GM19324 (cell line): ENCODE measurements around the gene TMEM11.
A peak's percentile ranks its signal among the peaks of the same experiment; 100 is the strongest.

ENCODE experiments used
- ATAC-seq: cut with Tn5 transposase; IDR thresholded peaks from one replicate; pipeline ENCODE4 v1.9.1; 2021; ENCODE audit warnings: mild to moderate bottlenecking, moderate library complexity; ENCODE audit not compliant: unreplicated experiment, low FRiP score

Gene TMEM11, protein sequence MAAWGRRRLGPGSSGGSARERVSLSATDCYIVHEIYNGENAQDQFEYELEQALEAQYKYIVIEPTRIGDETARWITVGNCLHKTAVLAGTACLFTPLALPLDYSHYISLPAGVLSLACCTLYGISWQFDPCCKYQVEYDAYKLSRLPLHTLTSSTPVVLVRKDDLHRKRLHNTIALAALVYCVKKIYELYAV

DNA sequence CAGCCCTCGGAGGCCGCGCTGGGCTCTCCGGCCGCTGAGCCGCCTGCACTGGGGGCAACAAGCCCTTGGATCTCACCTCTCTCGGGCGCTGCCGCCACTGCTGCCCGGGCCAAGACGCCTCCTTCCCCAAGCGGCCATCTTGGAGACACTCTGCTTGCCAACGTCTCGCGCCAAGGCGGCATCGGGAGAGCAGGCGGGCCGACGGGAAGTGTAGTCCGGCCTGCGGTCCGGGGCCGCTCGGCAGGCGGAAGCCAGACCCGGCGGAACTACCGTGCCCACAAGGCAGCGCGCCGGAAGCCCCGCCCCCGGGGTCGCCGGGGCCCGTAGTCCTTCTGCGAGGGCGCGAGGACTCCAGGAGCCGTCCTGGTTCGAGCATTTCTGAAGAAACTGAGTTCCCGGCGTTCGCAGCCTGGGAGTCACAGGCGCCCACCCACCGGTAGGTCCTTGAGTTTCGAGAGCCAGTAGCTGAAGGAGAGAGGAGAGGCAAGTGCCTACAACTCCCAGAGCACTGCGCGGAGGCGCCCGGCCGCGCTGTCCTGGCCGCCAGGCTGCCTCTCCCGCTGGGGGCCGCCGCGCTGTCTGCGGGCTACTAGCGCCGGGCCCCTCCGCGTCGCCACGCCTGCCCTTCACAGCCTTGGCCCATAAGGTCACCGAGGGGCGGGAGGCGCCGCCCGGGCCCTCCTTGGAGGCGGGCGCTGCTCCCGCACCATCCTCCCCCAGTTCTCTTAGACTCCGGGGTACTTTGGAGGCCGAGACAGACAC, at the start of gene TMEM11:
TMEM11 (minus strand) TSS at position 147 of the 762 bp plus-strand sequence; CDS start at position 138, 9 bp downstream.
- ATAC-seq: peak; percentile 87

DNA sequence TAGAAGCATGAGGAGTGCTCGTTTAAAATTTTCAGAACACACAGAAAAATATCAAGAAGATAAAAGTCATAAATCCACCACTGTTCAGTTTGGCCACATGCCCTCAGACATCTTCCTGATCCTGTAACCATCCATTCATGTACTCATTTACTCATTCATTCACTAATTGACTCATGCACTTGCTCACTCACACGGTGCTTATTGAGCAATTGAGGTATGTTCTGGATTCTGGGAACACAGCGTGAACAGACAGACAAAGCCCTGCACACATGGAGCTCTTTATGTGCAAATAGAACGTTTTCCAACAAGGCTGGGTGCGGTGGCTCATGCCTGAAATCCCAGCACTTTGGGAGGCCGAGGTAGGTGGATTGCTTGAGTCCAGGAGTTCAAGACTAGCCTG, 49.4 kb upstream of the TMEM11 start:
- ATAC-seq: no peak

DNA sequence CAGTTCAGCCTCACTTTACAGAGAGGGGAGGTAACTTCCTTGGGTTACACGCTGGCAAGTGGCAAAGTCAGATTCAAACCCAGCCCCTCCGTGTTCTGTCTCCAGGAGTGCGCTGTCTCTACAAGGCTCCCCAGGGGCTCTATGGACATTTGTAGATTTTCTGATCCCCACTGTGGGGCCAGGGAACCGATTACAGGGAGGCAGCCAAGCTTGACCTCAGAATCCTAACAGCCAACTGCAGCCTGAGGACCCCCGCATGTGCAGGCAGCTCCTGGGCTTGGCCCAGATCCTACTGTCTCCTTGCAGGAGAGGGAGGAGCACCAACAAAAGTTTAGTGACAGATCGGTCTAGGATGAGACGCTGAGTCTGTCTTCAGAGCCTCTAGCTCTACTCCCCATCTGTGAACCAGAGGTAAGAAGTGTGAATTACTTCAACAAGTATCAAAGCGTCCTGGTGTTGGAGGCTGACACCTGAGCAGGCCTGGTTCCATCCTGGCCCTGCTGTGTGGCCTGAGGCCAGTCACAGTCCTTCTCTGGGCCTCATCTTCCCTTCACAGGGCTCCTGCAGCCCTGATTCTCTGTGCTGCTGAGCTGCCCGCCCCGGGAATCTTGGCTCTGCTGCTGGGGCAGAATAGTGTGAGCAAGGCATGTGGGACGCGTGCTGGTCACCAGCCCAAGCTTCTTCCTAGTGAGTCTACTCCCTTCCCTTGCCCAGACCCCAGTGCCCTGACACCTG, 48.5 kb upstream of the TMEM11 start:
- no peak for ATAC-seq

DNA sequence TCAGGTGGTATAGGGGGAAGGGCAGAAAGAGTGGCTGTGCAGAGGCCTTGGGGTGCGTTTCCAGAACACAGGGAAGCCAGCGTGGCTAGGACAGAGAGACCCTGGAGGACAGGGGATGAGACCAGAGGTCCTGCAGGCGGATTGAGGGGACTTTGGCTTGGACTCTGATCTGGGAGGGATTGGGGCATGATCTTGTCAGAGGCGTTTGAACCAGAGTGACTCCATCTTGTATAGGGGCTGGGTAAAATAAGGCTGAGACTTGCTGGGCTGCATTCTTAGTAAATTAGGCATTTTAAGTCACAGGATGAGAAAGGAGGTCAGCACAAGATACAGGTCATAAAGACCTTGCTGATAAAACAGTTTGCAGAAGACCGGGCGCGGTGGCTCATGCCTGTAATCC, 44.6 kb upstream of the TMEM11 start:
- ATAC-seq: no peak

DNA sequence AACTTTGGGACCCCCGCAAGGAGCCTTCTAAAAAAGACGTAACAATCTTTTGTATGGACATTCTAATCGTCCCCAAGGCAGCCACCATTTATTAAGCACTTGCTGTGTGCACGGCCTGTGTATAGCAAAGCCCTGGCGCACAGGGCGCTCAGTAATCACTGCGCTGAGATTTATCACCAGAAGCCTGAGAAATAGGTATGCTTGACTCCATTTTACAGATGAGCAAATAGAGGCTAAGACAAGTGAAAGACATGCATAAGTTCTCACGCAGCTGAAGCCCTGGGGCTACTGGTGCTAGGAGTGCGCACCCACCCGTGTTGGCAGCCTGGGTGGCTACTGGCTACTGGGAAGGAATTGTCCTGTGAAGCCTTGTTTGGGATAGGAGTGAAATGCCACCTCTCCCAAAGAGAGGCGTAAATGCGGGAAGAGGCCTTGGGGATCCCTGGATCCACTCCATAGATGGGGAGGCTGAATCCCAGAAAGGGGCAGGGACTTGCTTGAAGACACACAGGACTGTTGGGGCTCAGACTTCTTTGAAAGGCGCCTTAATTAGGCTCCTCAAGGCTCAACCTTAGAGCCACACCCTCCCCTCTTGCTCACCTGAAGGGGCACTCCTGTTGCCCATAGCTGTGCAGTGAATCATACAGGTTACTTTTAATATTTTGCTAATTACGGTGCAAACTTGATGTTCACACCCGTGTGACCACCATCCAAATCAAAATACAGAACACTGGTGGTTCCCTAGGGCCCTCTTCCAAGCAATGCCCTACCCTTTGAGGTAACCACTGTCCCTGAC, 39.9 kb upstream of the TMEM11 start:
- ATAC-seq: peak; percentile 14

DNA sequence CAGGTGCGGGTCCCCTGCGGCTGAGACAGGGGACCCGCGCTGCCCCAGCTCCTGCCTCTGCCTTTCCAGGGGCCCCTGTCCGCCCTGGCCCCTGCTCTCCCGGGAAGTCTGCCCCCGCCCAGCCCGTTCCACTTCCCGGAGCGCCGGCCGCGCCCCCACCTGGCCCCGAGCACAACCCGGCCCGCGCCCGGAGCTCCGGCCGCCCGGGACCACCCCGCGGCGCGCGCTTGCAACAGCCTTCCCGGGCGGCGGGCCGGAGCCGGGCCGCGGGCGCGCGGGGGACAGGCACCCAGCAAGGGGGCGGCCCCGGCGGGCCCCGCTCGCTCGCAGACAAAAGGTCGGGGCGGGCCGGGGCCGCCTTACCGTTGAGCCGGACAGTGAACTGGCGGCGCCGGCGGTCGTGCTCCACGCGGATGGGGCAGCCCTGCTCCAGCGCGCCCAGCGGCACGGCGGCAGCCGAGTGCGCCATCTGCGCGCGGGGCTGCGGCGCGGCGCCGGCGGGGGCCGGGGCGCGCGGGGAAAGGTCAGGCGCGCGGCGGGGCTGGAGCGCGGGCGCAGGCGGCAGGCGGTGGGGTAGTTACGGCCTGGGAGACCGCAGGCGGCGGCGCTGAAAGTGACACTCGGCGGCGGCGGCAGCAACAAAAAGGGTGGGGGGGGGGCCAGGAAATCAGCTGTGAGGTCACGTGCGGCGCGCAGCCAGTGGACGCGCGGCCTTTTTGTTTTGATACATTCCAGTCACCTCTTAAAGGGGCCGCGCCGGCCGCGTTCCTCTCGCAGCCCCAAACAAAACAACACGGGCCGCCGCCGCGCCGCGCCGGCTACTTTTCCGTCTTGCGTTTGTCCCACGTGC, 39.1 kb upstream of the TMEM11 start, which contains the start of gene NATD1:
NATD1 (minus strand) TSS at position 615 of the 850 bp plus-strand sequence; CDS start at position 469, 146 bp downstream.
- ATAC-seq: peak; percentile 61

DNA sequence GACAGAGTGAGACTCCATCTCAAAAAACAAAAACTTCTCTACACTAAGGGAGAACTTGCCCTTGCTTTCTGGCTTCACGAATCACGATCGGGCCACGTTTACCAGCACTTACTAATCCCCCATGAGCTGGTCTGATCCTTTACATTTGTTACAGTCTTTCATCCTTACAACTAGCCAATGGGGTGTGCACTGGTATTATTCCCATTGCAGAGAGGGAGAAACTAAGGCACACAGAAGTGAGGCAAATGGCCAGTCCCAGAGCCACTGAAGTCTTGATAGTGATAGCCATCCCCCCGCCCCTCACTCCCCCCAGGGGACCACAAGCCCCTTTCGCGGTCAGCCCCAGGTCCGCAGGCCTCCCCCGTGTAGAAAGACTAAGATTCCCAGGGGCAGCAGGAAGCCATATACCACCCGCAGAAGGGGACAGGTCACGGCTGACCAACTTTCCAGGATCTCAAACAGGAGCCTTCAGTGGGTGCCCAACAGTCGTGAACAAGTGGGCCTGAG, 38.4 kb upstream of the TMEM11 start:
- ATAC-seq: no peak

DNA sequence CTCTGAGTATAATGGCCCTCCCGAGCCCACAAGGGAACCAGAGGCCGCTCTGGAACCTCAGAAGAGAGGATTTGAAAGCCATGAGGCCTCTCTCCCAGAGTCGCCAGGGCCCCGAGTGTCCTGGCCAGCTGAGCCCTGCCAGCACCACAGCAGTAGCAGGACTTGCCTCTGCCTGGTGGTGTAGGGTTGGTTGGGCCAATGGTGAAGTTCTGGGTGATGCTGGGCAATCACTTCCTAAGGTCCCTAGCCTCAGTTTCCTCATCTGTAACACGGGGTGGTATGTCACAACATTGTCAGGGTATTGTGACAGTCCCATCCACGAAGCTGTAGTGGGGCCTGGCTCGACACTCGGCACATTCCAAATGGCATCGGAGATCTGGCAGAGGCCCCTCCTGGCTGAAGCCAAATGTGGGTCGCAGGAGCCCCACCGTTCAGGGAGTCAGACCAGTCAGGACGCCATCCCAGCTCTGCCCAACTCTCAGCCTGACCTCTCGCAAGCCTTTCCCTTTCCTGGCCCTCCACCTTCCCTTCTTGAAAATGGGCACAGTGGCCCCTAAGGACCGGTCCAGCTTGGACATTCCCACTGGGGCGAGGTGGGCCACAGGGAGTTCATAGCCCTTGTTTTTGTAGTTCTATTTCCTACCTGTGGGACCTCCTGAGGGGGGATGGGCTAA, 37.5 kb upstream of the TMEM11 start:
- no peak for ATAC-seq

DNA sequence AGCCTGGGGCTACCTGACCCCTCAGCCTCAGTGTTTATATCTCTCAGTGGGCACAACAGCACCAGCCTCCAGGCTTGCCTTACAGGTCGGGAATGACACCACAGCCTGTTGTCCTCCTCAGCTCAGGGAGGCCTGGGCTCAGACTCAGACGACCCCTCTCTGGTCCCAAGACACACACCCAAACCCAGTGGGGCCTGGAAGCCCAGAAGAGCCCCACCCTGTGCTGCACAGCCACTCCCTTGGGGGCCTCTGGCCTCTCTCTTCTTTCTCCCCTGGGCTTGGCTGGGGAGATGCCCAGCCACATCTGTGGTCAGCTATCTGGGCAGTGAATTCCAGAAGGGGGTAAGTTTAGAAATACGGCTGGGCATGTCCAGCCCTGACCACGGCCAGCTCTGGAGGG, 36.9 kb upstream of the TMEM11 start:
- no peak for ATAC-seq

DNA sequence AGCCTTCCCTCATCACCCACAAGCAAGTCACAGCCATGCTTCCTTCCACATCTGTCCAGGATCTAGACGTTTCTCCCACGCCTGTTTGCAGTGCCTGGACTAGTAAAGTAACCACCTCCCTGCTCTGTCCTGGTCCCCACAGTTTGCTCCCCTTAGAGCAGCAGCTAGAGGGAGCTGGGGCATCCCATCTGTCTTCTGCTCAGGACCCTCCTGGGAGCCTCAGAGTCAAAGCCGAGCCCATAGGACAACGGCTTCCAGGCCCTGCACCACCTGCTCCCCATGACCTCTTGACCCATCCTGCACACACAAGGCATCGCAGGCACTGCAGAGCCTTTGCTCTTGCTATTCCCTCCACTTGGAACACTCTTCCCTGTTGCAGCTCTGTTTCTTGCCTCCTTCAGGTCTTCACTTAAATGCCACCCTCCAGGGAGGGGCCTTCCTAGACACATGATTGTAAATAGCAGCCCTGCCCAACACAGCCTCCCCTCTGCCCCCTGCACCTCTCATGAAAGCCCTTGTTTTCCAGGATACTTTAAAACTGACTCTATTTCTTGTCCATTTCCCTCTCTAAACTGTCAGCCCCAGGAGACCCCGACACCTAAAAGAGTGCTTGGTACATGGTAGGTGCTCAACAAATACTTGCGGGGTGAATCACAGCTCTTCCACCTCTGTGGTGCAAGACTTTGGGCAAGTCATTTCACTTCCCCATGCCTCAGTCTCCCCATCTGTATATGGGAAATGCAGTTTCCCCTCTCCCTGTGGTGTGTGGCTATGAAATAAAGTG, 36.2 kb upstream of the TMEM11 start:
- ATAC-seq: no peak

DNA sequence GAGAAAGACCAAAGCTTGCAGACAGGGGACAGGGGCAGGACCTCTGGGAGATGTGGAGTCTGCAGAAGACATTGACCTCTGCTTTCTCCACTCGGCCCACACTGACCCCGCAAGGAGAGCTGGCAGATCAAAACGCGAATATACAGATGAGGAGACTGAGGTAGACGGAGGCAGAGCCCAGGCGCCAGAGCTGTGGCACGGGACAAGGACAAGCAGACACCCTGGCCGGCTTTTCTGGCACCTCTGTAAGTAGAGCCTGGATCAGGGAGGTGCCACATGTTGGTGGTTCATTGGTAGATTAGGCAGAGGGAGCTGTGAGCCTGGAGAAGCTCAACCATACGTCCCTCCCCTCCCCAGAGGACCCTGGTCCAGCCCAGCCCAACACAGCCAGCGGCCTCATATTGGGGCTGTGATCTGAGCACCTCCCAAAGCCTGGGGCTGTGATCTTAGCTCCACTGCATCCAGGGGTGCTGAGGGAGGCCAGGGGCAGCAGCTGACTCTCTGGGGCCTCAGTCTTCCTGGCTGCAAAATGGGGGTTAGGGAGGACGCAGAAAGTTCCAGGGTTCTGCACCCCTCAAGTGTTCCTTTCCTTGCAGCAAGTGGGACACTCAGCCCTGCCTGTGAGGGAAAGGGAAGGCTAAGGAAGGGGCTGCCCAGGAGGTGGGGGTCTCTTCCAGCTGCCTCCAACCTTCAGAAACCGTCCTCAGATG, 35.3 kb upstream of the TMEM11 start:
- no peak for ATAC-seq

DNA sequence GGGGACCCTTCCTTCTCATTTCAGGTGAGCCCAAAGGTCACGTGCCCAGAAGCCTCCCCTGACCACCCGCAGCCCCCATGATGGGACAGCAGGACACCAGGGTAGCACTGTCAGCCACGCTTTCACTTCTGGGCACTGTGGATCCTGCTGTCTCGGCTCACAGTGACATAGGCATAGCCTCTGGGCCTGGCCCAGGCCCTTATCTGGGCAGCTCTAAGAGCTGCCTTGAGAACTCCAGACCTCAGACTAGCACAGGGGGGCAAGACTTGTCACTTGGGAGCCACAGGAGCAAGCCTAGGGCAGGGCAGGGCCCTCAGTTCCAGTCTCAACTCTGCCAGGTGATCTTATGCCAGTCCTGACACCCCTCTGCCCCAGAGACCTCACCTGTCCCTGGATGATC, 34.5 kb upstream of the TMEM11 start:
- no peak for ATAC-seq

DNA sequence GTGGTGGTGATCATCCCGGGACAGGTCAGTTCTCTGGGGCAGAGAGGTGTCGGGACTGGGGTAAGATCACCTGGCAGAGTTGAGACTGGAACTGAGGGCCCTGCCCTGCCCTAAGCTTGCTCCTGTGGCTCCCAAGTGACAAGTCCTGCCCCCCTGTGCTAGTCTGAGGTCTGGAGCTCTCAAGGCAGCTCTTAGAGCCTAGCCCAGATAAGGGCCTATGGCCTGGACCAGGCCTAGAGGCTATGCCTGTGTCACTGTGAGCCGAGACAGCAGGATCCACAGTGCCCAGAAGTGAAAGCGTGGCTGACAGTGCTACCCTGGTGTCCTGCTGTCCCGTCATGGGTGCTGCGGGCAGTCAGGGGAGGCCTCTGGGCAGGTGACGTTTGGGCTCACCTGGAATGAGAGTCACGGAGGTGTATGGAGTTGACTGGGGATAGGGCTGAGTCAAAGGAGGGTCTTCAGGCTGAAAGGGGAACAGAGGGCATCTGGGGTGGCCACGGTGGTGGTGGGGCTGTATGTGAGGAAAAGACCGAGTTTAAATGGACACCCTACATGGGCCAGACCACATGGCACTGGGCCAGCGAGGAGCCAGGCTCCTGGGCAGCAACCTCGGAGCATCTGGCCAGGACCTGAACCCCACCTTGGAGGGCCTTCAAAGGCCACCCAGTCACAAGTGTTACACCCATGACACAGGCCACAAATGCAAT, 33.7 kb upstream of the TMEM11 start:
- no peak for ATAC-seq

DNA sequence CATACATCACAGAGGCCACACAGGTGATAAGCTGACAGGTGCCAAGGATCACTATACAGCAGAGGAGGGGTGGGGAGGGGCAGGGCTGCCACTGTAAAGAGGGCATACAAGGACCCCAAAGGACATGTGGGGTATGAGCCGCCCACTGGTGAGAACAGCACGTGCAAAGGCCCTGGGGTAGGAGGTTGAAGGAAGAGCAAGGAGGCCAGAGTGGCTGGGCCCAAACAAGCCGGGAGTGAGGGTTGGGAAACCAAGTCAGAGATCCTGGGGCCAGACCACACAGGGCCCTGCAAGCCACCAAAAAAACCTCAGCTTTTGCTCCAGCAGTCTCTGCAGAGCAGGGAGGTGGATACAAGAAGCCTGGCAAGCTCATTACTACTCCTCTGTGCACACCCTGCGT, 32.7 kb upstream of the TMEM11 start:
- ATAC-seq: no peak

DNA sequence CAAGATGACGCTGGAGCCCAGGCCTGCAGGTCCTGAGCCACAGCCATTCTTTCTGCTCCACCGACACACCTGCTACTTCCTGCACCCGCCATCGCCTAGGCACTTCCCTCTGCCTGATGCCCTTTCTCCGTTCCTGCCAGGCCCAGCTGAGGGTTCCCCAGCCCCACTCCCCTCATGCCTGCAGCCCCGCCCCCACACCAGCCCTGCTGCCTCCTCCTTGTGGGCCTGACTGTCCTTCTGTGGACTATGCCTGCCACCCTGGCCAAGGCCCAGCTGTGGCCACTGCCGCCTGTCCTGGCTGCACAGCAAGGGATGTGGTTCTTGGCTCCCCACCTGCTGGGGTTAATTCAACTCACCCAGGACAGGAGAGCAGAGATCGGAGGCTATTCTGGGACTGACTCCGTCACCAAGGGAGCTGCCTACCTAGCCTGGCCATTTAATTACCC, 31.7 kb upstream of the TMEM11 start:
- ATAC-seq: no peak

DNA sequence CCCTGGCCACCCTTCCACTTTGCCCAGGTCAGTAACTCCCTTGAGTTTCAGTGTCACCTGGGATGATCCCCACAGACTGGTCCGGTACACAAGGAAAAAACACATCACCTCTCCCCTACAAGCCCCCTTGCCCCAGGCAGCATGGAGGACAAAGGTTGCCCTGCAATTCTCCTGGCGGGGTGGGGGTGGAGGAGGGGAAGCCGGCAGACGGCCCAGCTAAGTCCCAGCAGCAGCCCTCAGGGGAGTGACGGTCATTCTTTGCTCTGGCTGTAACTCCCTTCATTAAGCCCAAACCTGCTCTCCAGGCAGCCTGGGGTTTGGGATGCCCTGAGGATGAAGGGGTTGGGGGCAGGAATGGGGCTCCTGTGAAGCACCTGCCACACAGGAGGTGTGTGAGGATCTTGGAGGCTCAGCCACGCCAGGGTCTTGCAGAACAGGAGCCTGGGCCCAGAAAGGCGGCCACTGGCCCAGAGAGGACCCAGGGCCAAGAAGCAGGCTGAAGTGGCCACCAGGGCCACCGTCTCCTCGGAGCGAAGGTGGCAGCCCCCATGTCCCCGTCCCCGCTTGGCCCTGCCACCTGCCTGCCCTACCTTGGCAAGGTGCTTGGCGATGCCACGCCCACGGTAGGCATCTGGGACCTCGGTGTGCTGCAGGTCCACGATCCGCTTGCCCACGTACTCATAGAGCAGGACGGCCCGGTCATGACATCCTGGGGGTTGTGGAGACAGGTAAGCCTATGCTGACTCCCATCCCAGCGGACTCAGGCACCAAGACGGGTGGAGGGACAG, 29.7 kb upstream of the TMEM11 start:
- no peak for ATAC-seq
